HG03565 (cell line): Measurements from ENCODE around the gene DARS2.
"Not testable (repeated sequence)": the region's sequence is repeated elsewhere in the genome, so short reads cannot be mapped to it uniquely, and the experiment has no call there.

Source experiments
- ATAC-seq: cut with Tn5 transposase; IDR thresholded peaks from one replicate; pipeline ENCODE4 v1.9.1; 2021; ENCODE audit warnings: mild to moderate bottlenecking, moderate library complexity; ENCODE audit not compliant: unreplicated experiment

Gene DARS2

GRCh38 chr1:173861731-173862145, 37.3 kb downstream of the DARS2 start:
- ATAC-seq: no peak

DNA sequence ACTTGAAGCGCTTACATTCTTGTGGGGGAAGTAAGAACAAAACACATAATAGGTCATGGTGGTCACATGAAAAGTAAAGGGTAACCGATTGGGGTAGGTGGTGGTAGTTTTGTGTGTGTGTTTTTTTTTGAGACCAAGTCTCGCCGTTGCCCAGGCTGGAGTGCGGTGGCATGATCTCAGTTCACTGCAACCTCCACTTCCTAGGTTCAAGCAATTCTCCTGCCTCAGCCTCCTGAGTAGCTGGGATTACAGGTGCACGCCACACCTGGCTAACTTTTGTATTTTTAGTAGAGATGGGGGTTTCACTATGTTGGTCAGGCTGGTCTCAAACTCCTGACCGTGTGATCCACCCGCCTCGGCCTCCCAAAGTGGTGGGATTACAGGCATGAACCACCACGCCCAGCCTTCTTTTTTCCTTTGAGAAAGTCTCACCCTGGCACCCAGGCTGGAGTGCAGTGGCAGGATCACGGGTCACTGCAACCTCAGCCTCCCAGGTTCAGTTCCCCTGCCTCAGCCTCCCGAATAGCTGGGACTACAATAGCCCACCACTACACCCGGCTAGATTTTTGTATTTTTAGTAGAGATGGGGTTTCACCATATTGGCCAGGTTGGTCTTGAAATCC, 37.8 kb downstream of the DARS2 start:
- ATAC-seq: not testable (repeated sequence)

DNA sequence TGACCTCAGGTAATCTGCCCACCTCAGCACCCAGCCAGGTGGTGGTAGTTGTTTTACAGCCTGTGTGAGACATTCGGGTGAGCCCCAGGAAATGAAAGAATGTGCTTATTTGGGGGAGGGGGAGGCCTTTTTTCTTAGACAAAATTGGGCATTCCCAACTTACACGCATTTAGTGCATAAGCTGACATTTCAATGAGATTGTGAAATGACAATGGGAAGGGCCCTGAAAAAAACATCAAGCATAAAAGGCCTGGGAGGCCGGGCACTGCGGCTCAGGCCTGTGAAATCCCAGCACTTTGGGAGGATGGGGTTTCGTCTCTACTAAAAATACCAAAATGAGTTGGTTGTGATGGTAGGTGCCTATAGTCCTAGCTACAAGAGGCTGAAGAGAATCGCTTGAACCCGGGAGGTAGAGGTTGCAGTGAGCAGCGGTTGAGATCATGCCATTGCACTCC, 38.3 kb downstream of the DARS2 start:
- ATAC-seq: no peak

GRCh38 chr1:173863224-173864161, 39.0 kb downstream of the DARS2 start:
- ATAC-seq: no peak

DNA sequence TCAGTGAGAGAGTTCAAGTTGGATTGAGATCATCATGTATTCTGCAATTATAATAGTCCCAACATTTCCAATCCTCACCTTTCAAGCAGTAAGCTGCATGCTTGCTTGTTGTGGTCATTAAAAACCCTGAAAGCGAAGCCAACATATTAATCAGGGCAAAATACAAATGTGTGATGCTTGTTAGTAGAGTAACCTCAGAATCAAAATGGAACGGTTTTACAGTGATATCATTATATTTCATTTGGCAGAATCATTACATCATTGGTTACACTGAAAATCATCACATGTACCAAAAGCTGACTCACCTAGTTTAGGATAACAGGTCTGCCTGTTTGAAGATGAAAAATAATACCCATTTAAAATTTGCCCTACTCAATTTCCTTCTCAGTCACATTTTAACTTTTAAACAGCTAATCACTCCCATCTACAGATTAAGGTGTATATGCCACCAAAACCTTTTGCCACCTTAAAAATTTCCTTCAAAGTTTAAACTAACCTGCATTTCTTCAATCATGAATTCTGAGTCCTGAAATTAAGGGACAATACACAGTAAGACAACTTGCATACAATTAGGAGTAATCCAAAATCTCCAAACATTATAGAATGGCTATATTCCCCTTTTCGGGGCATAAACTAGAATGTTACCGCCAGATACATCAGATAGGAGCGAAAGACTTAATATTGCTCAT, 39.9 kb downstream of the DARS2 start:
- ATAC-seq: no peak

DNA sequence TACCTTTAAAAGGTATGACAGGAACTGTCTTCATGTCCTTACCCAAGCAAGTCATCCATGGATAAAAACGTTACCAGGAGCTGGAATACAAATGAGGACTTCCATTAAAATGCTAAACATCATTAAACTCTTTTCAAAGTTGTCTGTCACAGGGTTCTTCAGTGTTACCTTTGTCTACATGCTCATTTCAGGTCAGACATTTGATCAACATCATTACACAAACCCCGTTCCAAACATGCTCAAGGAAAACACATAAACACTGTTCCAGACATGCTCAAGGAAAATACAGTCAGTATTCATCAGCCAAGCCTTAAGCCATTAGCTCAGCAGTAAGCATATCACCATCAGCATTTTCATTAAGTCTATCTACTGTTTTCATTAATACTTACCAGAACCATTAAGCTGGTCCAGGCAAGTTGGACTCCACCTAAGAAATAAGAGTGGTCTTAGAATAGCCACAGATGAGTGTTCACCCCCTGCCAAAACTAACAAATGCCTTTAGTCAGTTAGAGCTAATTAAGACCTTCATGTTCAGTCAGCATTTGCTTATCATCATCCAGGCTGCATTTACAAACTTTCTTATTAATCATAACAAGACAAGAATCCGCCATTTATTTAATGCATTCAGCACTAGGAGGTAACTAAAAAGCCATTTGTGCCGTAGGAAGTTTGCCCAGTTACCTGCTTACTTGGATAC, 41.1 kb downstream of the DARS2 start:
- ATAC-seq: no peak

DNA sequence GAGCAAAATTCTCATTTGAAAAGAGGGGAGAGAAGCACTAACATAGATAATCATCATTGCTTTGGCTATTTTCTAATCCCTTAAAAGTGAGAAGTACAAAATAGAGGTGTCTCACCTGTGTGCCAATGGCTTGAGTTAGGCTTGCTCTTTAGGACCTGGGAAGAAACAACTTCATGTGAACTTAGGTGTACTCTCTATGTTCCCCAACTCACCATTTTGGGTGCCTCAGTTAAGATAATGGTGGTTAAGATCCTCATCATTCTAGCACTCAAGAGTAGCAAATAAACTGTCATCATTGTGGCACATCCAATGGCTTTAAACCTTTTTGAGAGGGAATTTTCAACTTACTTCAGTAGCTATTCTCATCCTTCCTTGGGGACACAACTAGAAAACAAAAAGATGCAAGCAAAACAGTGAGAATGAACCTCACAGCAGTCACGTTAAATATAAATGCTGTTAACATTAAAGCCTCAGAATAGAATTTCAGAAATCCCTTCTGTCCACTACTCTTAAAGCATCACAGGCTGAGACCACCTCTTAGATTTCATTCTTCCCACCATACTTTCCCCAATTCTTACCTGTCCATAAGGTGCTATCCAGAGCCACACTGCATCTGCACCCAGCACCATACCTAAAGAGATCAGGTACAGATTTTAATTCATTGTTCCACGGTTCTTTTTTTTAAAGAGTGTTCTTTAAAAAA, 42.1 kb downstream of the DARS2 start:
- no peak for ATAC-seq

DNA sequence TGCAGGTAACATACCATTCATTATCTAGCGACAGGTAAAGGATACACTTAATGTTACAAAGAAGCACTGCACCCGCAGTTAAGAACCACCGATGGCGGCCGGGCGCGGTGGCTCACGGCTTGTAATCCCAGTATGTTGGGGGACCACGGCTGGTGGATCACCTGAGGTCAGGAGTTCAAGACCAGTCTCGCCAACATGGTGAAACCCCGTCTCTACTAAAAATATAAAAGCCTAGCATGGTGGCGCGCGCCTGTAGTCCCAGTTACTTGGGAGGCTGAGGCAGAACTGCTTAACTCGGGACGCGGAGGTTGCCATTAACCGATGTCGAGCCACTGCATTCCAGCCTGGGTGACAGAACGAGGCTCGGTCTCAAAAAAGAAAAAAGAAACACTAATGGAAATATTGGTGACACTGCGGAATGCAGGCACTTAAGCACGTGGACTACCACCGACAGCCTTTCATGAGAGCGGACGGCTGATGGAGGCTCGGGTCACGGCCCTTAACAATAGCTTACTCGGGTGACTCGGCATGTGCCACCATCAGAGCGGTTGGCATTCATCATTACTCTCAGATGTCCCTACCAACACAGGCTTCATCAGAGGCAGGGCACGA, 42.8 kb downstream of the DARS2 start:
- ATAC-seq: no peak

DNA sequence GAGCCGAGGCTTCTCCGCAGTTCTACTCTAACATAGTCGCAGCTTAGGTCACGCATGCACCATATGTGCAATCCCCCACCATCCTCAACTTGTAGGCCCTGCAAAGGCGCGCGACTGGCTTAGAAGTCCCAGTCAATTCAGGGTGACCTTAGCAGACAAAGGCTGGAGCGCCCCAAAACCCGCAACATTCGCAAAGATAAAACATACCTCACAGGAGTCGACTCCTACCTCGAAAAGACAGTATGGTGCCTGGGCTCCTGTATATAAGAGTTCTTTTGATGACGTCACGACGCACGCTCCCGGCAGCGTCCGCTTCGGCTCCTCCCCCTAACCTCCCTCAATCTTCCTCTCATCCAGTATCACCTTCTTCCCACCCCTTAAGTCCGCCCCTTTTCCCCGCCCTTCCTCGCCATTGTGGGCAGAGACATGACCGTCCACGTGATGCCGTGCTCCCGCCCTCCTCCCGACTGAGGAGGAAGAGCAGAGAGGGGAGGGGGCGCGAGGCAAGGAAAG, 43.3 kb downstream of the DARS2 start, which contains the start of gene GAS5:
GAS5 (minus strand) TSS at position 237 of the 513 bp plus-strand sequence.
- ATAC-seq: peak; percentile 53

DNA sequence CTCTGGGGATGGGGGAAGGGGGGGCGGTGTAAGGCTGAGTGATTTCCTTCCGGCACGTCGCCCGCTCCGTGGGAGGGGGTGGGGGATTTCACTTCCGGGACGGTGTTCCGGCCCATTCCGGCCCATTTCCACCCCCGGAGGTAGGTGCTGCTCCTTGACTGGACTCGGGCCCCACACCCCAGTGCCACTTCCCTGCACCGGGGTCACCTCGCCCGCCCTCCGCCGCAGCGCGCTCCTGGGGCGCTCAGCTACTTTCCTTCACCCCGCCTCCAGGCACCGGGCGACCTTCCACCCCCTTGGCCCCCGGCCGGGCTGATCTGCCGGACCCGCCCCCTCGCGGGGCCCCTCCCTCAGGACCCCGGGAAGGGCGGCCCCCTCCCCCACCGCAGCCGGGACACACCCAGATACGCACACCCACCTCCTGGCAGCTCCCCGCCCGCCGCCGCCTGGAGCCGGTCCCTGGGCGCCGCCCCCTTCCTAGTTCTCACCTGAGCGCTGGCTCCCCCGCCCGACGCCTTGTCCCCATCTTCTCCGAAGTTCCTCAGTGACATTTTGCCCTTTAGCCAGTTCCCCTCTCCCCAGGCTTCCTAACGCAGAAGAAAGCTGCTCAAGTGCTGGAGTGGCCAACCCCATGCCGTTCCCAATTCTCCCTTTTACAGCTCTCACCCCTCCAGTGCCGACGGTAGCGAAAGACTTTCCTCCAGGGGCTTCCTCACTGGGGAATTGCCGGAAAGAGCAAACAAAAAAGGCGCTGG, 44.0 kb downstream of the DARS2 start, which contains the start of gene ZBTB37:
ZBTB37 (plus strand) TSS at position 115 of the 755 bp plus-strand sequence. CDS start 1,846 bp downstream, outside the sequence.
- ATAC-seq: peak; percentile 34

- ATAC-seq: no peak
Observed at GRCh38 chr1:173869021-173869359, 44.5 kb downstream of the DARS2 start.

- ATAC-seq: peak; percentile 26
Observed at GRCh38 chr1:173870252-173871075, 46.0 kb downstream of the DARS2 start.

GRCh38 chr1:173871091-173871490, 46.6 kb downstream of the DARS2 start:
- no peak for ATAC-seq

DNA sequence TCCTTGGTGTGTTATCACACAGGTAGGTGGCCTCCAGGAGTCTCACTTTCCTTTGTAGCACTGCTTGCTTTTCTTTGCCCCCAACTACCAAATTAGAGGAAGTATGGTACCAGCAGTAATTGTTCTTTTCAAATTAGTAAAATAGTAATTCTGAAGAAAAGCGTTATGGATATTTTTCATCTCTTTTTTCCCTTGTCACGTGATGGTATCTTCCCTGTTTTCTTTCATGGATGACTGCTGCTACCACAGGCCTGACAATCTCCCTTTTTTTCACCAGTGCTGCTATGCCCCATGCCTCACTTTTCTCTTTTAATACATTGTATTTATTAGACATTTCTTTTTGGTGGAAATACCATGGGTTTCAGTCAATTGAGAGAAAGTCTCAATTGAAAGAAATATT, 47.0 kb downstream of the DARS2 start:
- ATAC-seq: no peak

- no peak for ATAC-seq
Observed at GRCh38 chr1:173876732-173877131, 52.3 kb downstream of the DARS2 start.

GRCh38 chr1:173878251-173878650, 53.8 kb downstream of the DARS2 start:
- ATAC-seq: no peak

DNA sequence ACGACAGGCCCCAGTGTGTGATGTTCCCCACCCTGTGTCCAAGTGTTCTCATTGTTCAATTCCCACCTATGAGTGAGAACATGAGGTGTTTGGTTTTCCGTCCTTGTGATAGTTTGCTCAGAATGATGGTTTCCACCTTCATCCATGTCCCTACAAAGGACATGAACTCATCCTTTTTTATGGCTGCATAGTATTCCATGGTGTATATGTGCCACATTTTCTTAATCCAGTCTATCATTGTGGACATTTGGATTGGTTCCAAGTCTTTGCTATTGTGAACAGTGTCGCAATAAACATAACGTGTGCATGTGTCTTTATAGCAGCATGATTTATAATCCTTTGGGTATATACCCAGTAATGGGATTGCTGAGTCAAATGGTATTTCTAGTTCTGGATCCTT, 56.6 kb downstream of the DARS2 start:
- ATAC-seq: not testable (repeated sequence)

GRCh38 chr1:173884701-173885100, 60.2 kb downstream of the DARS2 start:
- ATAC-seq: no peak
